ENCODE measurements around the gene RIMKLA.

DNA sequence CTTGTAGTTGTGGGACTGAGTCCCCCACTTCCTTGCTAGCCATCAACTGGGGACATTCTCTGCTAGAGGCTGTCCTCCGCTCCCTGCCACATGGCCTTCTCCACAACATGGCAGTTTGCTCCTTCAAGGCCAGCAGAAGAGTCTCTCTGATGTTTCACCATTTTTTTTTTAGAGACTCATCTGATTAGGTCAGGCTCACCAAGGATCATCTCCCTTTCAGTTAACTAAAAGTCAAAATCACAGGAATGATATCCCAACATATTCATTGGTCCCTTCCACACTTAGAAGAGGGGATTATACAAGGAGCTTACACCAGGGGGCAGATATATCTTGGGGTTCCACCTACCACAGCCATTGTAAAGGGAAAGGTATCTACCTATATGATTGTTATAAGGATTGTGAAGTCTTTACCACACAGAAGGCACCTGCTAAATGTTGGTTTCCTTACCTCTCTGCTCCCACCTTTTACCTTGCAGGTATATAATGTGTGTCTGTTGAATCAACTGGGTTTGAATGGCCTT, 23.3 kb downstream of the RIMKLA start:
- TF ChIP-seq POLR2A (IDR thresholded peaks at IDR 0.05) (no peak), POLR2AphosphoS5 (IDR thresholded peaks at IDR 0.05) (no peak), EP300 (IDR thresholded peaks at IDR 0.05; ENCODE audit: low read depth) (no peak)
- TF ChIP-seq, protein P1, sequence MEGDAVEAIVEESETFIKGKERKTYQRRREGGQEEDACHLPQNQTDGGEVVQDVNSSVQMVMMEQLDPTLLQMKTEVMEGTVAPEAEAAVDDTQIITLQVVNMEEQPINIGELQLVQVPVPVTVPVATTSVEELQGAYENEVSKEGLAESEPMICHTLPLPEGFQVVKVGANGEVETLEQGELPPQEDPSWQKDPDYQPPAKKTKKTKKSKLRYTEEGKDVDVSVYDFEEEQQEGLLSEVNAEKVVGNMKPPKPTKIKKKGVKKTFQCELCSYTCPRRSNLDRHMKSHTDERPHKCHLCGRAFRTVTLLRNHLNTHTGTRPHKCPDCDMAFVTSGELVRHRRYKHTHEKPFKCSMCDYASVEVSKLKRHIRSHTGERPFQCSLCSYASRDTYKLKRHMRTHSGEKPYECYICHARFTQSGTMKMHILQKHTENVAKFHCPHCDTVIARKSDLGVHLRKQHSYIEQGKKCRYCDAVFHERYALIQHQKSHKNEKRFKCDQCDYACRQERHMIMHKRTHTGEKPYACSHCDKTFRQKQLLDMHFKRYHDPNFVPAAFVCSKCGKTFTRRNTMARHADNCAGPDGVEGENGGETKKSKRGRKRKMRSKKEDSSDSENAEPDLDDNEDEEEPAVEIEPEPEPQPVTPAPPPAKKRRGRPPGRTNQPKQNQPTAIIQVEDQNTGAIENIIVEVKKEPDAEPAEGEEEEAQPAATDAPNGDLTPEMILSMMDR (IDR thresholded peaks at IDR 0.05) = peak in 1 of 5 experiments; percentile 20
